ENCODE data around the gene DNAJC5.

DNA sequence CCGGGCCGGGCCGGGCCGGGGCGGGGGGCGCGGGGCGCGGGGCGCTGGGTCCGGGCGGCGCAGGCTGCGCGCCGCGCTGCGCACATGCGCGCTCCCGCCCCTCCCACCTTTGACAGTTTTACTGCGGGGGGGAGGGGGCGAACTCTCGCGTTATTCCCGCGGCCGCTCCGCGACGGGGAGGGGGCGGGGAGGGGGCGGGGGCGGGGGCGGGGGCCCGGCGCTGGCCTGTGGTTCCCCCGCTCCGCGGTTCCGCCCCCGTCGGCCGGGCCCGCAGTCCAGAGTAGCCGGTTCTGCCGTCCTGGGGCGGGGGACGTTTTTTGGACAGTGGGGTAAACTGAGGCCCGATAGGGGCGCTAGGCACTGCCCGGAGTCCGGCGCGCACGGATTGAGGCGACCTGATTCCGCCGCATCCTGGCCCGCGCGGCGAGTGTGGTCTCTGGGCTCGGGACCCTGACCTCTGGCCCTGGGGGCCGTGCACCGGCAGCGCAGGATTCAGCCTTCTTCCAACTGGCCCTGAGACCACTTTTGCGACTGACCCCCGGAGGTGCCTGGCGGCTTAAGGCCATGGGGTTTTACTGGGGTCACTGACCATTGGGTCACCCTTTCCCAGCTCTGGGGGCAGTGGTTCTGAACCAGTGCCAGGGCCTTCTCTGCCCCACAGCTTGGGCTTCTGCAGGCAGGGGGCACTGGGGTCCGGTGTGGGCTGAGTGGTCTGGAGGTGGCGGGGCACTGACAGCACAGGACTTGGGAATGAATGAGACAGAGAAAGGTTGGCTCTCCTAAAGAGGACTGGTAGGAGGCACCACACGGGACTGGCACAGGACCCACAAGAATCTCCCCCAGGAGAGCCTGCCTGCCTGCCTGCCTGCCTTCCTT is 75.2 kb downstream of the DNAJC5 start, which contains the start of gene ZNF512B:
- TF ChIP-seq, protein P1, sequence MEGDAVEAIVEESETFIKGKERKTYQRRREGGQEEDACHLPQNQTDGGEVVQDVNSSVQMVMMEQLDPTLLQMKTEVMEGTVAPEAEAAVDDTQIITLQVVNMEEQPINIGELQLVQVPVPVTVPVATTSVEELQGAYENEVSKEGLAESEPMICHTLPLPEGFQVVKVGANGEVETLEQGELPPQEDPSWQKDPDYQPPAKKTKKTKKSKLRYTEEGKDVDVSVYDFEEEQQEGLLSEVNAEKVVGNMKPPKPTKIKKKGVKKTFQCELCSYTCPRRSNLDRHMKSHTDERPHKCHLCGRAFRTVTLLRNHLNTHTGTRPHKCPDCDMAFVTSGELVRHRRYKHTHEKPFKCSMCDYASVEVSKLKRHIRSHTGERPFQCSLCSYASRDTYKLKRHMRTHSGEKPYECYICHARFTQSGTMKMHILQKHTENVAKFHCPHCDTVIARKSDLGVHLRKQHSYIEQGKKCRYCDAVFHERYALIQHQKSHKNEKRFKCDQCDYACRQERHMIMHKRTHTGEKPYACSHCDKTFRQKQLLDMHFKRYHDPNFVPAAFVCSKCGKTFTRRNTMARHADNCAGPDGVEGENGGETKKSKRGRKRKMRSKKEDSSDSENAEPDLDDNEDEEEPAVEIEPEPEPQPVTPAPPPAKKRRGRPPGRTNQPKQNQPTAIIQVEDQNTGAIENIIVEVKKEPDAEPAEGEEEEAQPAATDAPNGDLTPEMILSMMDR (conservative IDR thresholded peaks at IDR 0.05; ENCODE audit: low read length) = no peak
- TF ChIP-seq EZH2phosphoT487 (IDR thresholded peaks at IDR 0.05; ENCODE audit: borderline replicate concordance, low read depth, low read length) = no peak

Measured in OCI-LY7 (cell line).